ENCODE measurements around the gene ADH7. TPM values are rescaled to one million over a fixed set of nuclear protein-coding genes. Genes with fewer than 3 reads are reported as not detected.

The ADH7 gene
- total and polyA plus RNA-seq, 9 of the 15 experiments (the other 6 are each of a cell fraction or from before 2014, with no cell fraction given) = not detected

GRCh38 chr4:99394896-99395295, 40.2 kb downstream of the ADH7 start:
- Histone ChIP-seq H3K4me1 (replicated peaks in 1 of 2; ENCODE audit: control insufficient read depth in 2 of 2, insufficient read depth in 2 of 2, low read length in 2 of 2) (no peaks in the 10 kb centered on the region), H3K27me3 (ENCODE audit: control insufficient read depth in 2 of 2, insufficient read depth in 2 of 2, low read length in 2 of 2) (no peaks in the 10 kb centered on the region), H3K4me2 (ENCODE audit: insufficient read depth, low read length) (no peak overlapping the region), H3K9me3 (replicated peaks; ENCODE audit: control insufficient read depth, insufficient read depth, low read depth, low read length) (no peaks in the 10 kb centered on the region), H3K4me3 (no peak overlapping the region), H3K9me1 (ENCODE audit: control insufficient read depth, insufficient read depth, low read length) (no peaks in the 10 kb centered on the region), H2AFZ (ENCODE audit: low read depth, low read length) (no peak overlapping the region), H3K36me3 (ENCODE audit: control insufficient read depth, insufficient read depth, low read length) (no peaks in the 10 kb centered on the region), H3K27ac (ENCODE audit: extremely low read depth, low read depth, low read length) (no peak overlapping the region), H3K79me2 (ENCODE audit: control insufficient read depth, insufficient read depth, low read length) (no peaks in the 10 kb centered on the region), H3K9ac (ENCODE audit: insufficient read depth in 1 of 2, low read depth in 2 of 2, low read length in 2 of 2) (no peak overlapping the region), H4K20me1 (replicated peaks; ENCODE audit: control insufficient read depth, insufficient read depth, low read length) (no peaks in the 10 kb centered on the region)
- no peak for ATAC-seq
- no TSS peak for BruUV-seq (replicated peaks)
- DNase-seq (ENCODE audit: extremely low read depth in 1 of 4, low spot score in 3 of 4) = no peak
- in situ Hi-C loops (cut with MboI) = no loop called here
- no peak for FAIRE-seq
- ChIA-PET CTCF (ENCODE audit: low intra/inter-chr PET ratio) (no interaction called here), POLR2A (no interaction called here)
- TF ChIP-seq TGIF2 (CRISPR knock-in tag; IDR thresholded peaks at IDR 0.05) = no peak
- TF ChIP-seq CEBPG (CRISPR knock-in tag; IDR thresholded peaks at IDR 0.05) = no peak
- TF ChIP-seq CEBPG (tag; conservative IDR thresholded peaks at IDR 0.05 in 1 of 2, IDR thresholded peaks at IDR 0.05 in 1 of 2) = 0 out of 4 replicates have a peak, but pooled peaks of 1 of the 2 experiments have one; percentile 6
- intact Hi-C loops (cut with micrococcal nuclease) = no loop called here

- no peaks in the 10 kb centered on the region for H4K20me1 ChIP-seq (replicated peaks; ENCODE audit: control insufficient read depth, insufficient read depth, low read length)
- in situ Hi-C loops (cut with MboI) = no loop called here
- no peak for FAIRE-seq
Observed at GRCh38 chr4:99390055-99390454, 45.1 kb downstream of the ADH7 start.

More at GRCh38 chr4:99390055-99390454, 45.1 kb downstream of the ADH7 start:
- H3K9me3 ChIP-seq (replicated peaks; ENCODE audit: control insufficient read depth, insufficient read depth, low read depth, low read length) = no peaks in the 10 kb centered on the region
- no peak overlapping the region for H3K4me3 ChIP-seq
- ATAC-seq (no peak), DNase-seq (ENCODE audit: extremely low read depth in 1 of 4, low spot score in 3 of 4) (no peak)
- ChIA-PET POLR2A (no interaction called here), CTCF (ENCODE audit: low intra/inter-chr PET ratio) (no interaction called here)
- BruUV-seq (replicated peaks) = no TSS peak
- H3K9ac ChIP-seq (ENCODE audit: insufficient read depth in 1 of 2, low read depth in 2 of 2, low read length in 2 of 2) = no peak overlapping the region
- H3K4me1 ChIP-seq (replicated peaks in 1 of 2; ENCODE audit: control insufficient read depth in 2 of 2, insufficient read depth in 2 of 2, low read length in 2 of 2) = no peaks in the 10 kb centered on the region
- no peaks in the 10 kb centered on the region for H3K27me3 ChIP-seq (ENCODE audit: control insufficient read depth in 2 of 2, insufficient read depth in 2 of 2, low read length in 2 of 2)
- H3K9me1 ChIP-seq (ENCODE audit: control insufficient read depth, insufficient read depth, low read length) = no peaks in the 10 kb centered on the region
- H3K36me3 ChIP-seq (ENCODE audit: control insufficient read depth, insufficient read depth, low read length) = no peaks in the 10 kb centered on the region
- H3K27ac ChIP-seq (ENCODE audit: extremely low read depth, low read depth, low read length) = no peak overlapping the region
- no peaks in the 10 kb centered on the region for H3K79me2 ChIP-seq (ENCODE audit: control insufficient read depth, insufficient read depth, low read length)
- no peak overlapping the region for H2AFZ ChIP-seq (ENCODE audit: low read depth, low read length)
- intact Hi-C loops (cut with micrococcal nuclease) = no loop called here
- no peak for TF ChIP-seq SIN3A (IDR thresholded peaks at IDR 0.05; ENCODE audit: borderline replicate concordance in 2 of 2, control insufficient read depth in 1 of 2, low read depth in 2 of 2, low read length in 2 of 2)
- TF ChIP-seq MITF (IDR thresholded peaks at IDR 0.05) = no peak
- TF ChIP-seq NR4A1 (CRISPR knock-in tag; IDR thresholded peaks at IDR 0.05) = no peak
- TF ChIP-seq NR4A1 (tag; IDR thresholded peaks at IDR 0.05) = no peak
- no peak for TF ChIP-seq USF1 (CRISPR knock-in tag; IDR thresholded peaks at IDR 0.05)
- no peak for TF ChIP-seq ZNF232 (CRISPR knock-in tag; IDR thresholded peaks at IDR 0.05)
- no peak for TF ChIP-seq E2F4 (CRISPR knock-in tag; IDR thresholded peaks at IDR 0.05; ENCODE audit: low read depth)
- no peak for TF ChIP-seq FOXA3 (CRISPR knock-in tag; conservative IDR thresholded peaks at IDR 0.05 in 1 of 2, IDR thresholded peaks at IDR 0.05 in 1 of 2)
- TF ChIP-seq CBFA2T3 (IDR thresholded peaks at IDR 0.05) = no peak
- TF ChIP-seq HDAC8 (tag; IDR thresholded peaks at IDR 0.05) = no peak
- 5% methylated on average over 1 of the region's 1 CpG for WGBS (ENCODE audit: insufficient coverage, low coverage, missing lambda C conversion rate)
- no peak overlapping the region for H3K4me2 ChIP-seq (ENCODE audit: insufficient read depth, low read length)
